Measurements from ENCODE around the gene HYDIN. TPM values are rescaled to one million over a fixed set of nuclear protein-coding genes. Genes with fewer than 3 reads are reported as not detected.
"Not testable (repeated sequence)": the region's sequence is repeated elsewhere in the genome, so short reads cannot be mapped to it uniquely, and the experiment has no call there.

The HYDIN gene
- total and polyA plus RNA-seq, 9 of the 15 experiments (the other 6 are each of a cell fraction or from before 2014, with no cell fraction given), result 0.08 to 0.43 (median 0.14) TPM; not detected in 1

DNA sequence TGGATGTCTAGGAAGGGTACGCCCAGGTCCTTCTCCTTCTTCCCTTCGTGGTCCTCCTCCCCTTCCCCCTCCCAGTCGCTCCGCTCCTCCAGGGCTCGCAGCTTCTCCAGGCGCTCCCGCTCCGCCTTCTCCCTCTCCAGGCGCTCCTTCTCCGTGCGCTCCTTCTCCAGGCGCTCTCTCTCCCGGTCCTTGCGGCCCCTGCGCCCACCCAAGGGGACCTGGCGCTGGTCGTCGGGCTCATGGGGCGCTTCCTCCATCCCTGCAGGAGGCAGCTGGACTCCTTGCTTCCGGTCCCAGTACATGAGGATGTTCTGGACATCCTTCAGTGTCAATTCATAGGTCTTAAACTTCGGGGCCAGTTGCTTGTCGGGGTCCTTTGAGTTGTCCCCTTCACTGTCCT is 309.9 kb downstream of the HYDIN start:
- H3K4me3 ChIP-seq; H3K9me1 ChIP-seq (ENCODE audit: control insufficient read depth, insufficient read depth, low read length); H3K9ac ChIP-seq (ENCODE audit: insufficient read depth in 1 of 2, low read depth in 2 of 2, low read length in 2 of 2); POLR2A ChIA-PET; intact Hi-C loops (cut with micrococcal nuclease); DNase-seq (ENCODE audit: extremely low read depth in 1 of 4, low spot score in 3 of 4); H3K79me2 ChIP-seq (ENCODE audit: control insufficient read depth, insufficient read depth, low read length); H3K9me3 ChIP-seq (replicated peaks; ENCODE audit: control insufficient read depth, insufficient read depth, low read depth, low read length); BruUV-seq (replicated peaks); H4K20me1 ChIP-seq (replicated peaks; ENCODE audit: control insufficient read depth, insufficient read depth, low read length); H3K4me1 ChIP-seq (replicated peaks in 1 of 2; ENCODE audit: control insufficient read depth in 2 of 2, insufficient read depth in 2 of 2, low read length in 2 of 2); H3K27ac ChIP-seq (ENCODE audit: extremely low read depth, low read depth, low read length); H3K4me2 ChIP-seq (ENCODE audit: insufficient read depth, low read length); H3K36me3 ChIP-seq (ENCODE audit: control insufficient read depth, insufficient read depth, low read length); H2AFZ ChIP-seq (ENCODE audit: low read depth, low read length); FAIRE-seq; H3K27me3 ChIP-seq (ENCODE audit: control insufficient read depth in 2 of 2, insufficient read depth in 2 of 2, low read length in 2 of 2); ATAC-seq; in situ Hi-C loops (cut with MboI); CTCF ChIA-PET (ENCODE audit: low intra/inter-chr PET ratio): not testable (repeated sequence)
- WGBS (ENCODE audit: insufficient coverage, low coverage, missing lambda C conversion rate), result 2% methylated on average over 10 of the region's 22 CpGs

DNA sequence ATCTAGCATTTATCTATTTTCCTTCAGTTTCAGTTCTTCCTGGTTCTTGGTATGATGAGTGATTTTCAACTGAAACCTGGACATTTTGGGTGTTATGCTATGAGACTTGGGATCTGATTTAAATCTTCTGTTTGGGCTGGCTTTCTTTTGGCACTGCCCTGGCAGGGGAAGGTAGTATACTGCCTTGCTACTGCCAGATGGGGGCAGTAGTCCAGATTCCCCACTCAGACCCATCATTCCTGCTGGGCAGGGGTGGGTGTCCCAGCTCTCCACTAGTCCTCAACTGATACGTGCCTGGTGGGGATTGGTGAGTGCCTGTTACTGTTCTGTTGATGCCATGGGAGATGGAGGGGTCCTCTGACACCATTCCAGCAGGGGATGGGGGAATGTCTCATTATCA is 342.3 kb downstream of the HYDIN start:
- CTCF ChIA-PET (ENCODE audit: low intra/inter-chr PET ratio); H2AFZ ChIP-seq (ENCODE audit: low read depth, low read length); H3K36me3 ChIP-seq (ENCODE audit: control insufficient read depth, insufficient read depth, low read length); DNase-seq (ENCODE audit: extremely low read depth in 1 of 4, low spot score in 3 of 4); H3K79me2 ChIP-seq (ENCODE audit: control insufficient read depth, insufficient read depth, low read length); H3K4me3 ChIP-seq; H3K9me3 ChIP-seq (replicated peaks; ENCODE audit: control insufficient read depth, insufficient read depth, low read depth, low read length); intact Hi-C loops (cut with micrococcal nuclease); FAIRE-seq; H3K9me1 ChIP-seq (ENCODE audit: control insufficient read depth, insufficient read depth, low read length); H3K27ac ChIP-seq (ENCODE audit: extremely low read depth, low read depth, low read length); in situ Hi-C loops (cut with MboI); H3K27me3 ChIP-seq (ENCODE audit: control insufficient read depth in 2 of 2, insufficient read depth in 2 of 2, low read length in 2 of 2); POLR2A ChIA-PET; H4K20me1 ChIP-seq (replicated peaks; ENCODE audit: control insufficient read depth, insufficient read depth, low read length); H3K4me2 ChIP-seq (ENCODE audit: insufficient read depth, low read length); H3K9ac ChIP-seq (ENCODE audit: insufficient read depth in 1 of 2, low read depth in 2 of 2, low read length in 2 of 2); H3K4me1 ChIP-seq (replicated peaks in 1 of 2; ENCODE audit: control insufficient read depth in 2 of 2, insufficient read depth in 2 of 2, low read length in 2 of 2); BruUV-seq (replicated peaks): not testable (repeated sequence)
- no CpG with 5 or more reads among the region's 1 CpG for WGBS (ENCODE audit: insufficient coverage, low coverage, missing lambda C conversion rate)
- ATAC-seq, result peak; percentile 47; the same call in 1 of the 3 replicates
